Heart right ventricle (tissue), 16 donors: ENCODE measurements around the gene CFAP92. TPM values are rescaled to one million over a fixed set of nuclear protein-coding genes. Genes with fewer than 3 reads are reported as not detected.

Source experiments
- ATAC-seq, 8 donors: fragments of 200-7000 bp; cut with Tn5 transposase; one replicate each; pipeline ENCODE4 v1.9.1; 2020; ENCODE audit warnings: mild to moderate bottlenecking in 8 of 8, moderate library complexity in 8 of 8, moderate number of reproducible peaks in 1 of 8
- DNase-seq, 2 donors: peaks; one replicate each; pipeline ENCODE4 v3.0.0-alpha.2; 2020
- H3K27ac ChIP-seq, 10 donors: fragments of 200-600 bp; sonication (generic) in 2 of 10; one replicate each; pipeline versions ENCODE4 v1.5.0 to v1.8.0; 2020 to 2022; ENCODE audit warnings: mild to moderate bottlenecking in 3 of 10
- H3K27me3 ChIP-seq, 7 donors: fragments of 200-600 bp; one replicate each; pipeline ENCODE4 v1.8.0; 2021 to 2022; ENCODE audit warnings: mild to moderate bottlenecking in 2 of 7
- H3K36me3 ChIP-seq, 9 donors: fragments of 200-600 bp; sonication (generic) in 1 of 9; one replicate each; pipeline versions ENCODE4 v1.5.0 to v1.8.0; 2020 to 2022; ENCODE audit warnings: mild to moderate bottlenecking in 2 of 9
- H3K4me1 ChIP-seq, 9 donors: fragments of 200-600 bp; sonication (generic) in 1 of 9; one replicate each; pipeline versions ENCODE4 v1.5.0 to v1.8.0; 2020 to 2022; ENCODE audit warnings: mild to moderate bottlenecking in 4 of 9
- H3K4me3 ChIP-seq, 10 donors: fragments of 200-600 bp; sonication (generic) in 2 of 10; one replicate each; pipeline versions ENCODE4 v1.5.0 to v1.8.0; 2020 to 2022; ENCODE audit warnings: mild to moderate bottlenecking in 7 of 10, moderate library complexity in 2 of 10
- H3K9me3 ChIP-seq, 11 donors: fragments of 200-600 bp in 10 of 11; sonication (generic) in 2 of 11; one replicate each; pipeline versions ENCODE4 v1.5.0 to v1.8.0; 2013 to 2022; ENCODE audit warnings: mild to moderate bottlenecking in 2 of 11, control low read depth in 1 of 11, moderate library complexity in 1 of 11
- CTCF ChIP-seq, 9 donors: fragments of 200-600 bp; sonication (generic) in 2 of 9; IDR thresholded peaks; one replicate each; pipeline versions ENCODE4 v1.5.0 to v1.8.0; 2021 to 2022; ENCODE audit warnings: antibody characterized with exemption in 9 of 9, mild to moderate bottlenecking in 5 of 9, moderate library complexity in 1 of 9
- WGBS, 2 donors: extraction: QIAGEN DNeasy Blood & Tissue Kit; methylation state at CpG; one replicate each; pipeline ENCODE4 v1.1.7; 2013; ENCODE audit warnings: inconsistent platforms in 1 of 2; 5-methylcytosine and 5-hydroxymethylcytosine counted together
- intact Hi-C, 10 donors: fragments of 100-400 bp; cut with DNase I; formaldehyde crosslinking; loops; one replicate each; pipeline versions ENCODE4 v1.11.1 to v1.14.2; 2022
- polyA plus RNA-seq, 2 donors: library from polyadenylated mRNA; stranded (reverse); fragments of 200-250 nt; gene quantifications; one replicate each; pipeline ENCODE4 v1.2.3, GENCODE V29; 2013
- total RNA-seq, 10 donors: library from RNA; stranded (reverse); fragmentation: NEBNext Ultra II Directional in 3 of 10; extraction: Animal tissue kit (Norgen Biotek cat#: 25700) in 3 of 10; gene quantifications; one replicate each; pipeline versions ENCODE4 v1.2.1 to v1.2.4, GENCODE V29; 2021 to 2023
- donor health status: Arrhythmogenic right ventricular cardiomyopathy.
- donor health status: ischemic (EF 13 %, LVEDD 7.1; RV severe dilation, severe dysfunction).
- donor health status: healthy with polysubstance abuse.
- donor health status: DM: no; HTN: yes; CAD: no.
- donor health status: DM: no; HTN: no; CAD: no.
- donor health status: ischemic (EF 25% LVEDD 6.9; RV normal size, moderate dysfunction).
- donor health status: ischemic (EF 25% LVEDD 5.7; RV mildly dilated, moderate dysfunction).
- donor health status: healthy.
- donor health status: DM: yes; HTN: yes; CAD: no.
- donor health status: Ischemic cardiomyopathy.
- donor health status: ischemic (EF 35%, LVEDD 5.7; RV mildly dilated, moderate dysfunction).
- donor health status: nonischemic (EF 11% LVEDD 7.7; RV severe dilation, severe dysfunction).
- donor health status: DM: yes; HTN: yes; CAD: no.
- donor health status: PGD.
- donor health status: ischemic (EF 29% LVEDD 5.4; RV normal size, mild dysfunction).
- donor health status: nonischemic (EF 23%, LVEDD 6.1; RV moderate dilation, normal function).

Gene CFAP92
- total and polyA plus RNA-seq, 12 donors: 0.12 to 1.2 (median 0.41) TPM

- Histone ChIP-seq H3K36me3 (peaks cover 0 to 64% (median 0%) of the 10 kb centered on the region in 9 donors), H3K4me1 (peaks cover 0 to 3% (median 0%) of the 10 kb centered on the region in 9 donors), H3K4me3 (no peak overlapping the region), H3K27me3 (no peaks in the 10 kb centered on the region), H3K9me3 (peaks cover 0 to 5% (median 0%) of the 10 kb centered on the region in 11 donors), H3K27ac (no peak overlapping the region)
- ATAC-seq: peak in 3 of 8 donors; percentile 13 to 38 (median 15)
- no peak for TF ChIP-seq CTCF (IDR thresholded peaks at IDR 0.05)
- DNase-seq: no peak
- WGBS, 2 donors: 87 to 88% methylated on average over 12 of the region's 12 CpGs
- intact Hi-C loops: loop anchor here in 1 of 10 donors (10.0 kb wide), 1 partner anchor 49 kb away; no protein-coding TSS in a partner anchor
These were observed 39.9 kb upstream of the CFAP92 start for GRCh38 chr3:129033633-129034321.

GRCh38 chr3:129033151-129033550 is 39.3 kb upstream of the CFAP92 start:
- DNase-seq (no peak), ATAC-seq (no peak)
- Histone ChIP-seq H3K36me3 (peaks cover 0 to 58% (median 0%) of the 10 kb centered on the region in 9 donors), H3K9me3 (peaks cover 0 to 5% (median 0%) of the 10 kb centered on the region in 11 donors), H3K27ac (no peak overlapping the region), H3K4me1 (peaks cover 0 to 3% (median 0%) of the 10 kb centered on the region in 9 donors), H3K27me3 (no peaks in the 10 kb centered on the region), H3K4me3 (no peak overlapping the region)
- 91 to 92% methylated on average over 7 of the region's 7 CpGs for WGBS, 2 donors
- intact Hi-C loops: loop anchor here in 1 of 10 donors (10.0 kb wide), 1 partner anchor 48 kb away; no protein-coding TSS in a partner anchor
- TF ChIP-seq CTCF (IDR thresholded peaks at IDR 0.05): no peak

- ATAC-seq (peak in 2 of 8 donors; percentile 13 to 39), DNase-seq (no peak)
- H3K4me3 ChIP-seq: no peak overlapping the region
- H3K36me3 ChIP-seq: peaks cover 0 to 56% (median 0%) of the 10 kb centered on the region in 9 donors
- H3K9me3 ChIP-seq: peaks cover 0 to 5% (median 0%) of the 10 kb centered on the region in 11 donors
- H3K27me3 ChIP-seq: no peaks in the 10 kb centered on the region
- H3K4me1 ChIP-seq: peaks cover 0 to 3% (median 0%) of the 10 kb centered on the region in 9 donors
- 64 to 69% methylated on average over 14 of the region's 14 CpGs for WGBS, 2 donors
- intact Hi-C loops: loop anchor here in 1 of 10 donors (10.0 kb wide), 1 partner anchor 48 kb away; no protein-coding TSS in a partner anchor
- TF ChIP-seq CTCF (IDR thresholded peaks at IDR 0.05): no peak
- no peak overlapping the region for H3K27ac ChIP-seq
These were observed 38.8 kb upstream of the CFAP92 start for GRCh38 chr3:129032716-129033115.

- TF ChIP-seq CTCF (IDR thresholded peaks at IDR 0.05): no peak
- H3K27me3 ChIP-seq: no peaks in the 10 kb centered on the region
- H3K36me3 ChIP-seq: peaks cover 0 to 48% (median 0%) of the 10 kb centered on the region in 9 donors
- WGBS, 2 donors: 86 to 89% methylated on average over 10 of the region's 10 CpGs
- no peak for ATAC-seq
- H3K9me3 ChIP-seq: peaks cover 0 to 5% (median 0%) of the 10 kb centered on the region in 11 donors
- no peak overlapping the region for H3K4me3 ChIP-seq
- no peak overlapping the region for H3K27ac ChIP-seq
- peaks cover 2 to 13% (median 8%) of the 10 kb centered on the region in 9 donors for H3K4me1 ChIP-seq
- DNase-seq: no peak
- intact Hi-C loops: loop anchor here in 1 of 10 donors (10.0 kb wide), 1 partner anchor 47 kb away; no protein-coding TSS in a partner anchor
These were observed 37.8 kb upstream of the CFAP92 start for GRCh38 chr3:129031476-129032215.
